Calu3 (cell line): ENCODE measurements around the gene GOLGA6L10. TPM values are rescaled to one million over a fixed set of nuclear protein-coding genes. Genes with fewer than 3 reads are reported as not detected.

ENCODE experiments used
- BruUV-seq: library from RNA; stranded (reverse); fragments of 400-500 nt; replicated peaks from 2 replicates; lab custom pipeline; 2021; lab: Mats Ljungman, UMichigan
- CTCF ChIA-PET: fragments of 300-600 bp; sonication (Branson Sonifier 250); formaldehyde crosslinking; loops from one replicate; lab custom pipeline; 2022; ENCODE audit warnings: antibody characterized with exemption; lab: Charles Lee
- DNase-seq: peaks from one replicate; pipeline ENCODE4 v3.0.0; 2022
- H3K27ac Mint-ChIP-seq: one replicate; pipeline ENCODE4 v1.8.0; 2022; ENCODE audit warnings: mixed read lengths; ENCODE audit not compliant: unreplicated experiment
- H3K27me3 Mint-ChIP-seq: one replicate; pipeline ENCODE4 v1.8.0; 2022; ENCODE audit warnings: mixed read lengths; ENCODE audit not compliant: unreplicated experiment
- H3K36me3 Mint-ChIP-seq: one replicate; pipeline ENCODE4 v1.8.0; 2022; ENCODE audit warnings: mild to moderate bottlenecking, moderate library complexity, mixed read lengths; ENCODE audit not compliant: insufficient read depth, unreplicated experiment
- H3K4me1 Mint-ChIP-seq: one replicate; pipeline ENCODE4 v1.8.0; 2022; ENCODE audit warnings: mild to moderate bottlenecking, low read depth, mixed read lengths; ENCODE audit not compliant: unreplicated experiment
- H3K4me3 Mint-ChIP-seq: one replicate; pipeline ENCODE4 v1.8.0; 2022; ENCODE audit warnings: mild to moderate bottlenecking, low read depth, moderate library complexity, mixed read lengths; ENCODE audit not compliant: unreplicated experiment
- H3K9me3 Mint-ChIP-seq: one replicate; pipeline ENCODE4 v1.8.0; 2022; ENCODE audit warnings: low read depth, mixed read lengths; ENCODE audit not compliant: unreplicated experiment
- intact Hi-C: fragments of 100-400 bp; cut with micrococcal nuclease; formaldehyde crosslinking; loops from one replicate; pipeline ENCODE4 v1.10.0; 2022; ENCODE audit not compliant: unreplicated experiment
- total RNA-seq: library from RNA; stranded (reverse); gene quantifications from 2 replicates; pipeline ENCODE4 v1.2.3, GENCODE V29; 2022
- TF ChIP-seq, protein P1 (sequence below): fragments of 200-600 bp; IDR thresholded peaks from one replicate; pipeline ENCODE4 v1.8.0; 2022; ENCODE audit warnings: antibody characterized with exemption; ENCODE audit not compliant: unreplicated experiment

GOLGA6L10 gene
- total RNA-seq, 1 experiment from 2014 or later: 1.4 TPM

DNA sequence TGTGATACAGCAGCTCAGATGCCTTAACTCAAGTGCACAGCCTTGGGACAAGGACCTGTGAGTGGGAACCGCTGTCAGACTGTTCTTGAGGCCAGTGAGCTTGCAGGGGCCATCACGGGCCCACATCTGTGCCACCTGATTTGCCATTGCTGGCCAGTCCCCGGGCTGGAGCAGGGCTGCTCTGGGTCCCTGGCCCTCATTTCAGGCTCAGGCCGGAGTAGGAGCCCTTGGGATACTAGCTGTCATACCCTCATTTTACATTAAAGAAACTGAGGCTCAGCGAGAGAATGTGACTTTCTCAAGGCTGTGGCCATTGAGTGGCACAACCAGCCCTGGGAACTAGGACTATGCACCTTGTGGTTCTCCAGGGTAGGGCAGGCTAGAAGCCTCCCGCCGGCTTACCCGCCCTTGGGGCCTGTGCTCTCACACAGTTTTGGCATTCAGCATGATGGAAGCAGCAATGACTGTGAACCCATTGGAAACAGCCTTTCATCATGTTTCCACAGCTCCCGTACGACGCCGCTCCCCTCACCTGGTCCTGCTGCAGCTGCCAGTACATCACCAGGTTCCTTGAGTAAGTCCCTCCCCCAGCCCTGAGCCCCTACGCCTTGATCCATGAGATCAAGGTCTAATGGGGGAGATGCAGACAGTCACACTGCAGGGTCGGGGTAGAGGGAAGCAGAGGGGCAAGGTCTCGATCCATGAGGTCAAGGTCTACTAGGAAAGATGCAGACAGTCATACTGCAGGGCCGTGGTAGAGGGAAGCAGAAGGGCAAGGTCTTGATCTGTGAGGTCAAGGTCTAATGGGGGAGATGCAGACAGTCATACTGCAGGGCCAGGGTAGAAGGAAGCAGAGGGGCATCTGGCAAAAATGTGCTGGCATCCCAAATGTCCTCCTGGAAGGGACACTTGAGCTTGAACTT is 42.2 kb downstream of the GOLGA6L10 start:
- H3K27ac Mint-ChIP-seq: no peak overlapping the region
- H3K27me3 Mint-ChIP-seq: peaks cover 21% of the 10 kb centered on the region
- peaks cover 23% of the 10 kb centered on the region for H3K4me1 Mint-ChIP-seq
- no TSS peak for BruUV-seq
- intact Hi-C loops: no loop called here
- TF ChIP-seq, protein P1, sequence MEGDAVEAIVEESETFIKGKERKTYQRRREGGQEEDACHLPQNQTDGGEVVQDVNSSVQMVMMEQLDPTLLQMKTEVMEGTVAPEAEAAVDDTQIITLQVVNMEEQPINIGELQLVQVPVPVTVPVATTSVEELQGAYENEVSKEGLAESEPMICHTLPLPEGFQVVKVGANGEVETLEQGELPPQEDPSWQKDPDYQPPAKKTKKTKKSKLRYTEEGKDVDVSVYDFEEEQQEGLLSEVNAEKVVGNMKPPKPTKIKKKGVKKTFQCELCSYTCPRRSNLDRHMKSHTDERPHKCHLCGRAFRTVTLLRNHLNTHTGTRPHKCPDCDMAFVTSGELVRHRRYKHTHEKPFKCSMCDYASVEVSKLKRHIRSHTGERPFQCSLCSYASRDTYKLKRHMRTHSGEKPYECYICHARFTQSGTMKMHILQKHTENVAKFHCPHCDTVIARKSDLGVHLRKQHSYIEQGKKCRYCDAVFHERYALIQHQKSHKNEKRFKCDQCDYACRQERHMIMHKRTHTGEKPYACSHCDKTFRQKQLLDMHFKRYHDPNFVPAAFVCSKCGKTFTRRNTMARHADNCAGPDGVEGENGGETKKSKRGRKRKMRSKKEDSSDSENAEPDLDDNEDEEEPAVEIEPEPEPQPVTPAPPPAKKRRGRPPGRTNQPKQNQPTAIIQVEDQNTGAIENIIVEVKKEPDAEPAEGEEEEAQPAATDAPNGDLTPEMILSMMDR: no peak
- no peak for DNase-seq
- H3K36me3 Mint-ChIP-seq: no peaks in the 10 kb centered on the region
- CTCF ChIA-PET: no interaction called here
- no peak overlapping the region for H3K4me3 Mint-ChIP-seq
- H3K9me3 Mint-ChIP-seq: peaks cover 3% of the 10 kb centered on the region

DNA sequence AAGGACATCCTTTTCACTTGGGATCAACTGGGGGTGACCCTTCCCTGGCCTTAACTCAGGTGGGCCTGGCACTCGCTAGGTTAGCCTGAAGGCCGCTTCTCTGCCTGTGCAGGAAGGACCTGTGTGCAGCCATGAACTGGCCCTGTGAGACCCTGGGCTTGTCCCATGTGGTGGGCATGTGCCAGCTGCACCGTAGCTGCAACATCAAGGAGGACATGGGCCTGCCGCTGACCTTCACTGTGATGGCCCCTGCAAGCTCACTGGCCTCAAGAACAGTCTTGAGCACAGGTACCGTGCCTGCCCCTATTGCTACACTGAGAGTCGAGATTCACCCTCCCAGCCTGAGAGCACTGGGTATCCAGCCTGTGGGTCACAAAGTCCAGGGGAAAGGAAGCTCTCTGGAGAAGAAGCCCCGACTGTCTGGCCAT is 43.6 kb downstream of the GOLGA6L10 start:
- CTCF ChIA-PET: no interaction called here
- Mint-ChIP-seq H3K27me3 (peaks cover 27% of the 10 kb centered on the region), H3K36me3 (no peaks in the 10 kb centered on the region), H3K27ac (no peak overlapping the region), H3K4me3 (no peak overlapping the region), H3K9me3 (peaks cover 3% of the 10 kb centered on the region), H3K4me1 (peaks cover 22% of the 10 kb centered on the region)
- intact Hi-C loops: no loop called here
- TF ChIP-seq, protein P1: no peak
- BruUV-seq: no TSS peak
- no peak for DNase-seq

- Mint-ChIP-seq H3K27ac (no peak overlapping the region), H3K36me3 (no peaks in the 10 kb centered on the region), H3K27me3 (peaks cover 27% of the 10 kb centered on the region), H3K4me1 (peaks cover 13% of the 10 kb centered on the region), H3K9me3 (no peaks in the 10 kb centered on the region), H3K4me3 (no peak overlapping the region)
- BruUV-seq: no TSS peak
- DNase-seq: no peak
- CTCF ChIA-PET: no interaction called here
- intact Hi-C loops: no loop called here
- TF ChIP-seq, protein P1: no peak
Observed at GRCh38 chr15:82304778-82305090, 44.5 kb downstream of the GOLGA6L10 start.

DNA sequence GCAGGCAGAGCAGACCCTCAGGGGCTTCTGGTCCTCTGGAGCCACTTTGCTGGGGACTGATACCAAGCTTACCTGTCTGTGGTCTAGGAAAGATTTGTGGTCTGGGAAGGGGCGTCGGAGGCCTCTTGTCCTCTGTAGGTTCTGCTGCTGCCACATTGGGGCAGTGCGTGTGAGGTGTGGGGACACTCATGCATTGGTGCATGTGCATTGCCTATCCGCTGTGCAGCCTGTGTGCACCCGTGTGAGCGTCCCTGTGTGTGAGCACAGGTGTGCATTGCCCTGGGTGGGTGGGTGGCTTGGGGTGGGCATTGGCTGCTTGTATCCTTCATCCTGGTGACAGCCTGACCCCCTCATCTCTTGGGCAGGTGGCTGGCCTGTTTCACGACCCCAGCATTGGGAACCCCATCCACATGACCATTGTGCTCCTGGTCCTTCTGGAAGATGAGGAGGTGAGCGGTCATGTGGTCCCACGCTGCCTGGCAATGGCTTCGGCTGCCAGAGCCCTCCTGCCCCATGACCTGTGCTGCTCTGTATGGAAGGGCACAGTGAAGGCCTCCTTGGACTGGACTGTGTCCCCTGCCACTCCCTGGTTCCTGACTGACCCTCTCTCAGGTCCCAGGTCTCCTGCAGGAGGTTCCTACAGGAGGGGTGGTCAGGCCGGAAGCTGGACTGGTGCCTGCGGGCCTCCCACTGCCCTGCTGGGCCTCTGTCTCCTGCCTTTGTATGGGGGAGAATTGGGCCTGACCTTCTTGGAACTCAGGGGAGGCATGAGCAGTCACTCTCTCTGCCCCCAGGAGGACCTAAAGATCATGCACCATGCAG is 45.1 kb downstream of the GOLGA6L10 start:
- H3K27me3 Mint-ChIP-seq: peaks cover 27% of the 10 kb centered on the region
- DNase-seq: no peak
- no peak overlapping the region for H3K4me3 Mint-ChIP-seq
- no peak overlapping the region for H3K27ac Mint-ChIP-seq
- peaks cover 10% of the 10 kb centered on the region for H3K4me1 Mint-ChIP-seq
- BruUV-seq: no TSS peak
- no peaks in the 10 kb centered on the region for H3K36me3 Mint-ChIP-seq
- TF ChIP-seq, protein P1: no peak
- CTCF ChIA-PET: no interaction called here
- intact Hi-C loops: no loop called here
- no peaks in the 10 kb centered on the region for H3K9me3 Mint-ChIP-seq
